ENCODE measurements around the gene TRIB2. TPM values are rescaled to one million over a fixed set of nuclear protein-coding genes. Genes with fewer than 3 reads are reported as not detected.

Gene TRIB2
- 4.4 and 33.7 TPM in 2 replicates for total RNA-seq

GRCh38 chr2:12716282-12717190 is at the start of gene TRIB2:
Gene TRIB2, plus strand, starts transcription at chr2:12716936. Its CDS starts 1,372 bp downstream, at chr2:12718308.

